HG03025 (cell line): ENCODE results near the gene HDGFL3.
A peak's percentile ranks its signal among the peaks of the same experiment; 100 is the strongest.
"Not testable (repeated sequence)": the region's sequence is repeated elsewhere in the genome, so short reads cannot be mapped to it uniquely, and the experiment has no call there.

ENCODE experiments used
- ATAC-seq: cut with Tn5 transposase; IDR thresholded peaks from one replicate; pipeline ENCODE4 v1.9.1; 2021; ENCODE audit warnings: mild to moderate bottlenecking, moderate library complexity; ENCODE audit not compliant: unreplicated experiment, low FRiP score

Gene HDGFL3

DNA sequence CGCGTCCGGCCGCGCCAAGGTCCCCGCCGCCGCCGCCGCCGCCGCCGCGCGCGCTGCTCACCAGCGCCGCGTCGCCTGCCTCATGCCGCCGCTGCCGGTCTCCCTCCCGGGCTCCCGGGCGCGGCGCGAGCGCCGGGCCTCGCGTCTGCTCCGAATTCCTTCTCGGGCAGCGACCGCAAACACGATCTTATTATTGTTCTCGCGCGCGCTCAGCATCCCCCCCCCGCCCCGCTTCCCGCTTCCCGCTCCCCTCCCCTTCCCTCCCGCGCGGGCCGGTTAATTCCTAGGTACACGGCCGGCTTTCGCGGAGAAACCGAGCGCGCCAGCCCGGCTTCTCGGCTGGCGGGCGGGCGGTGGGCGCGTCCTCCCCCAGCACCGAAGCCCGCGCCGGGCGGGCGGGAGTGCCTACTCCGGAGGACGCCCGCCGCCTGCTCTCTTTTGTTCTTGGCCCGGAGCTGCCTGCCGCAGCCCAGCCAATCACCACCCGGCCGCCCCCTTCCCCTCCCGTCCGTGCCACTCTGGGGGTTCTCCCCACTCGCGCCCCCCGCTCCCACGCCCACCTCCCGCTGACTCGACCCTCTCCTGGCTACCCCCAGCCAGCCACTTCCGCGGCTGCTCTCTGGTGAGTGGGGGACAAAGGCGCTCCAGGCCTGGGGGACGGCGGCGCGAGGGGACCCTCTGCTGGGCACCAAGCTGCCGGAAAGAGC is at the start of gene HDGFL3:
Gene HDGFL3 (minus strand): TSS at position 164 of the 707 bp plus-strand sequence. CDS start 409 bp downstream, outside the sequence.
- no peak for ATAC-seq

DNA sequence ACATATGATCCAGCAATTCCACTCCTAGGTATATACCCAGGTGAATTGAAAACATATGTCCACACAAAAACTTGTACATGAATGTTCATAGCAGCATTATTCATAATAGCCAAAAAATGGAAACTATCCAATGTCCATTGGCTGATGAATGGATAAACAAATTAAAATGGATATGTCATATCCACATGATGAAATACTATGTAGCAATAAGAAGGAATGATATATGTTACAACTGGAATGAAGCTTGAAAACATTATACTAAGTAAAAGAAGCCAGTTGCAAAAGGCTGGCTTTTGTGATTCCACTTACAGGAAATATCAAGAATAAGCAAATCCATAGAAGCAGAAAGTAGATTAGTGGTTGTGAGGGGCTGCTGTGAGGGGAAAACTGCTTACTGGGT is 43.2 kb upstream of the HDGFL3 start:
- ATAC-seq, result no peak

DNA sequence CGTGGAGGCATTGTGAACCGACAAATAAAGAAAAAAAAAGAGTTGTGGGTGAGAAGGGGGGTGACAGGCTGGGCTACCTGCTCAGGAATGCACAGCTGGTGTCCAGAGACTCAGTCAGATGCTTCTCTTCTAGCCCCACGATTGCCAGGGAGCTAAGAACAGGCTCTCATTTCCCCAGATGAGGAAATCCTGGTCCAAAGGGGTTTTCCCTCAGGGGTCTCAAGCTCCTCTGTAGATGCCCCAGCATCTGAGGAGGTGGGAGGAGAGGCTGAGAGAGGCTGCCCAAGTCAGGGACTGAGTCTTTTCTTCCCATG is 41.4 kb upstream of the HDGFL3 start:
- ATAC-seq, result no peak

DNA sequence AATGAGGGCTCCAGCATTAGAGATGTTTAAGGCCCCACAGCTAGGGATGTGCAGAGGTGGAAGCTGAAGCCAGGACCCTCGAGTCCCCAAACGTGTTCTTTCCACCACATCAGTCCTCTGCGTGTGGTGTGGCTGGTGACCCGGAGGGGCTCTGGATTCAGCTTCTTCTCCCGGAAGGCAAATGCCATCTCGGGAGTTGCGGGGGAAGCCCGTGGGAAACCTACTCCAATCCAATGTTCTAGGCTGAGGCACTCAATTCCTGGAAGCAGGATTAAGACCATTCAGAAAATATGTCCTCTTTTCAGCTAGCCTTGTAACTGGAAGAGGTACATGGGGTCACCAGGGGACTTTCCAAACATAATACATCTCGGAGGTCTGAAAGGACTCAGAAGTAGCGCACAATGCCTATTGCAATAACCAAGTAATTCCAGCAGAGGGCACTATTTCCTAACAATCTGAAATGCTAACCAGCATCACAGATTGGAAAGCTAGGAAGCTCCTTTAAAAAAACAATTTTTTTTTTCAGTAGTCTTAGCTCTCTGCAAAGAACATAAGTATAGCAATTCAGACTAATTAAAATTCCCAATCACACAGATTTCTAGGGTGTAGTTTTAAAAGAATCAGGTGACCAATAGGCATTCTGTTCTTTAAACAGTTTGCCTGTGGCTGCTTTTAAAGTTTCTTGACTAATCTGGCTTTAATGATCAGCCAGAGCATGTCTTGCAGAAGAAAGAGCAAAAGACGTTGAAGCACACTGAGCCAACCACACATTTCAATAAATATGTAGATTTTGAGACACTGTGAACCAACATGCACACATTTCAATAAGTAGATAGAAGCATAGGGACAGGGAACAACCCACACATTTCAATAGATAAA is 40.8 kb upstream of the HDGFL3 start:
- no peak for ATAC-seq

DNA sequence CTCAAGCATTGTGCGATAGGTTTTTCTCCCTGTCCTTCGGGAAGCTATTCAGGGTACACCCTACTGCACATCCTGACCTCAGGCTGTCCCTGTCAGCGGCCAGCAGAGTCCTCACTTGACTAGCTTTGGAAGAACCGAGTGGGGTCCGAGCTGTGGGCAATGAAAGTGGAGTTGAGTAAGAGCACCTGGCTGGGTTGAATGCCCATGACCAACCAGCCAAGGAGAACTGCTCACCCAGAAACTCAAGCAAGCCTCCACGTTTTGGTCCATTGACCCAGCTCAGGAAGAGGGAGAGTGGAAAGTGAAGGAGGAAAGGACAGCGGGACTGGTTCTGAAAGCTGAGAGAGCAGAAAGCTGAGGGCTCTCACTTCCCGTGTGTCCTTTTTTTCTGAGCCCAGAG is 36.0 kb upstream of the HDGFL3 start:
- ATAC-seq, result no peak

DNA sequence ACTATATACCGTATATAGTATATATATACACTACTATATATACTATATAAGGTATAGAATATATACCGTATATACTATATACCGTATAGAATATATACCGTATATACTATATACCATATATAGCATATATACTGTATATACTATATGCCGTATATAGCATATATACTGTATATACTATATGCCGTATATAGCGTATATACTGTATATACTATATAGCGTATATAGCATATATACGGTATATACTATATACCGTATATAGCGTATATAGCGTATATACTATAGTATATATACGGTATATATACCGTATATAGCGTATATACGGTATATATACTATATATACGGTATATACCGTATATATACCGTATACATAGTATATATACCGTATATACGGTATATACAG is 22.6 kb upstream of the HDGFL3 start:
- no peak for ATAC-seq

DNA sequence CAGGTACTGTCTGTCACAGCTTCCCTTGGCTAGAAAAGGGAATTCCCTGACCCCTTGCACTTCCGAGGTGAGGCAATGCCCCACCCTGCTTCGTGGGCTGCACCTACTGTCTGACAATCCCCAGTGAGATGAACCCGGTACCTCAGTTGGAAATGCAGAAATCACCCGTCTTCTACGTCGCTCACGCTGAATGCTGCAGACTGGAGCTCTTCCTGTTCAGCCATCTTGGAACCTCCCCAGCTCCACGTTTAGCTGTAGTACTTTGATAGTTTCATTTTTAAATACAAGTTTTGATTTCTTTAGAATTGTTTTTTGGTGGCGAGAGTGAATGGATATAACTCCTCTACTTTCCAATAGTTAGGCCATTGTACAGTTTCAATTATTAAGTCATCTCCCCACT is 17.8 kb upstream of the HDGFL3 start:
- ATAC-seq, result no peak

DNA sequence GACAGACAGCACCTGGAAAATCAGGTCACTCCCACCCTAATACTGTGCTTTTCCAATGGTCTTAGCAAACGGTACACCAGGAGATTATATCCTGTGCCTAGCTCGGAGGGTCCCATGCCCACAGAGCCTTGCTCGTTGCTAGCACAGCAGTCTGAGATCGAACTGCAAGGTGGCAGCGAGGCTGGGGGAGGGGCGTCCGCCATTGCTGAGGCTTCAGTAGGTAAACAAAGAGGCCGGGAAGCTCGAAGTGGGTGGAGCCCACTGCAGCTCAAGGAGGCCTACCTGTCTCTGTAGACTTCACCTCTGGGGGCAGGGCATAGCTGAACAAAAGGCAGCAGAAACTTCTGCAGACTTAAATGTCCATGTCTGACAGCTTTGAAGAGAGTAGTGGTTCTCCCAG is 14.2 kb upstream of the HDGFL3 start:
- ATAC-seq, result not testable (repeated sequence)

DNA sequence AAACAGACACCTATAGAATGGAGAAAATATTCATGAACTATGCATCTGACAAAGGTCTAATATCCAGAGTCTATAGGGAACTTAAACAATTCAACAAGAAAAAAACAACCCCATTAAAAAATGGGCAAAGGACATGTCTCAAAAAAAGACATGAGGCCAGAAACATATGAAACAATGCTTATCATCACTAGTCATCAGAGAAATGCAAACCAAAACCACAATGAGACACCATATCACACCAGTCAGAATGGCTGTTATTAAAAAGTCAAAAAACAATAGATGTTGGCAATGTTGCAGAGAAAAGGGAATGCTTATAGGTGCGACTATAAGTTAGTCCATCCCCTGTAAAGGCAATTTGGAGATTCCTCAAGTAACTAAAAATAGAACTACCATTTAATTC is 11.4 kb upstream of the HDGFL3 start:
- no peak for ATAC-seq

DNA sequence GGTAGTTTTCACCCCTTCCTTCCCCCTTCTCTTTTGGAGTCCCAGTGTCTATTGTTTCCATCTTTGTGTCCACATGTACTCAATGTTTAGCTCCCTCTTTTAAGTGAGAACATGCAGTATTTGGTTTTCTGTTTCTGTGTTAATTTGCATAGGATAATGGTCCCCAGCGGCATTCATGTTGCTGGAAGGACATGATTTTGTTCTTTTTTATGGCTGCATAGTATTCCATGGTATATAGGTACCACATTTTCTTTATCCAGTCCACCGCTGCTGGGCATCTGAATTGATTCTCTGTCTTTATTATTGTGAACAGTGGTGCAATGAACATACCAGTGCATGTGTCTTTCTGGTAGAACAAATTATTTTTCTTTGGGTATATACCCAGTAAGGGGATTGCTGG is 7.7 kb upstream of the HDGFL3 start:
- no peak for ATAC-seq

DNA sequence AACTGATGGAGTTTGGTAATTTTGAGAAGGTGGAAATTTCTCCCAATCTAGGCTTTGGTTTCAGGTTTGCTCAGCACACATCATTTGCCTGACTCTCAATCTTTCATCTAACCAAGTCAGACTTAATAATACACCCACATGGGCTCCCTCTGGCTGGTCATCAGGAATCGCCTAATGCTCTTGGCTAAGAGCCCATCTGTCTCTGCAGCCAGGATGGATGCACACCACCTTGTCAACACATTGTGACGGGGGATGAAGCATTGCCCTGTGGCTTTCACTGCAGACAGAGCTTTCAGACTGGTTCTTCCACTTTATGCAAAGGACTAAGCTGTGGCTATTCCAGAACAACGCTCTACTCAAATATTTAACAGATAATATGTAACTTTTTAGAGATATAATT is 3.0 kb upstream of the HDGFL3 start:
- ATAC-seq, result no peak

DNA sequence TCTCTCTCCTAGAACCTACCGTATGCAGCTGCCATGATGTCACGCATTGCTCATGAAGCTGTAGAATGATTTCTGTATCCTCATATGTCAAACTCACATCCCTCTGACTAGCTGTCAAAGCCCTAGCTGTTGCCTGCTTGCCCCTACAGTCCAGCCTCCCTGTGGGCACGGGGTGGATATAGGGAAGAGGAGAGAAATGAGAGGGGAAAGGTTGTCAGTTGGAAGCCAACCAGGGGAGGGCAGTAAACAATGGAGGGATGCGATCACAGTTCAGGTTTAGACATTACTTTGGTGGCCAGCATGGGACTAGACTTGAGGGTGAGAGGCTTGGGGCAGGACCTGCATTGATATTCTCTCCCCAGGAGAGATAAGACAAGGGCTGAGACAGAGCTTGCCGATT is 1.7 kb upstream of the HDGFL3 start:
- ATAC-seq, result no peak

DNA sequence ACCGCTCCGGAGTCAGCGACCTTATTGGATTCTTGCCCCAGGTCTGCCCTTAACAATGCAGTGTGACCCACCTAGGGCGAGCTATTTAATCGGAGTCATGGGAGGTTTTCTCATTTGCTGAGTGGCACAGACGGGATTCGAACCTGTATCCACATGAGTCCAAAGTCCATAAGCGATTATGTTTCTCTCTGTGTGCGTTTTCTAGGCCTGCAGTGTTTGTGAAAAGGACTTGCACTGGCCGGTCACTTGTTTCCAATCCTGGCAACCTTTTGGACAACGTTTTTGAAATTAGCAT is 691 bp upstream of the HDGFL3 start:
- ATAC-seq, result no peak

DNA sequence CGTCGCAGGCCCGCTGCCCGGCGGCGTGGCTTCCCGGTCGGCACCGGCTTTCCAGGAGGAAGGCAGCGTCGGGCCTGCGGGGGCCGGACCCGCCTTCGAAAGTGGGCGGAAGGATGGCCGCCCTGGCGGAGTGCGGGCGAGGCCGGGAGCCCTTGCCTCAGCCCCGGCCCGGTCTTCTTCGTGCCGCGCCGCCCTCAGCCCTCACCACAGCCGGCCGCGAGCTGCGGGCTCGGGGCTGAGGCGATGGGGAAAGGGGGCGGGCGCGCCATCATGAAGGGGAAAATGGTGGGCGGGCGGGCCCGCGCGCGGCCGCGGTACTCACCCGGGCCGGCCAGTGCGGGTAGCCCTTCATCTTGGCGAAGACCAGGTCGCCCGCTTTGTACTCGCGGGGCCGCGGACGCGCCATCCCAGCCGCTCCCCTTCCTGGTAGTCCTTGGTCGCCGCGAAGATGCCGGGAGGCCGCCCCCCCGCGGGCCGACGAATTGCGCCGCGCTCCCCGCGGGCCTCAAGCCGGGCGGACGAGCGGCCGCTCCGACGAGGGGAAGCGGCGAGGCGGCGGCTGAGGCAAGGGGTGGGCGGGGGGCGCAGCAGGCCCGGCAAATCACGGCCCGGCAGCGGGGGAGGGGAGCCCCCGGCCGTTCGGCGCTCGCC is 489 bp downstream of the HDGFL3 start:
- ATAC-seq, result no peak

DNA sequence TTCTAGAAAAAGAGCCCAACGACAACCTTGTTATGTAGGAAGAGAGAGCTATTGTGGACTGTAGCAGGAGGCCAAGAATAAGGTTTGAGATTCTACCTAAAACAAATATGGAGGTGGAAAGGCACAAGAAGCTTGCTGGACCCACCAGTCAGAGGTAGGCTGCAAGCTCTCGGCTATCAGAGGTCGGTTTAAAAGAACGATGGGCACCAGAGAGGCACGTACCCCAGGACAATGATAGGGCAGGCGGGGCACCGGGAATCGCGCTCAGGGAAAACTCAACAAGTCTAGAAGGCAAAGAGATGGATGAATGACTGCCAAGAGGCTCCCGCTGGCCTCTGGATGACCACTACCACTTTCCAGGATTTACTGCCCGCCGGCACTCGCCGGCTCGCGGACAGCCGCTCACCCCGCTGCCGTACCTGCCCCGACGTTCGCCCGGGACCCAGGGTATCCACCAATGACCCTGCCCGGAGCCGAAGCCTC is 1.1 kb downstream of the HDGFL3 start:
- no peak for ATAC-seq

DNA sequence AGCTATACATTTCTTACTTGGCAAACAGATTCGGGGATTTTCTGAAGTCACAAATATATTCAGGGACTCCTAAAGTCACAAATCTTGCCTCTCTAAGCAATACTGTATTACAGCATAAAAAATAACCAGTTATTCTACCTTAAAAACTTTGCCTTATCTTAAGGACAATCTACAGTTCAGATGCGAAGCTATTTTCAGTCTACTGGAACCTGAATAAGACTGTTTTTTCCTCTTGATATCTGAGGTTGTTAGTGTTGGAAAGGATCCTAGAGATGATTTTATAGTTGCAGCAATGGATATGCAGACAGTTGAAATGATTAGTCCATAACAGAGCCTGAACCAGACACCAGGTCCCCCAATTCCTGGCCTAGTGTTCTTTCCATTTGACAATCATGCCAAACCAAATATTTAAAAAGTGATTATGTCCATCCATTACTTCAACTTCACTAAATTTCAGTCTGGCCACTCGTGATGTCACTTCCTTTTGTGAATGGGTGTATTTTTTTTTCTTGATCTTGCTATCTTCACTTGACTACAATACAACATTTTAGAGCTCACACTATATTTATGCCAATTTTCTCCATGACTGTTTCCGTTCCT is 1.8 kb downstream of the HDGFL3 start:
- no peak for ATAC-seq

DNA sequence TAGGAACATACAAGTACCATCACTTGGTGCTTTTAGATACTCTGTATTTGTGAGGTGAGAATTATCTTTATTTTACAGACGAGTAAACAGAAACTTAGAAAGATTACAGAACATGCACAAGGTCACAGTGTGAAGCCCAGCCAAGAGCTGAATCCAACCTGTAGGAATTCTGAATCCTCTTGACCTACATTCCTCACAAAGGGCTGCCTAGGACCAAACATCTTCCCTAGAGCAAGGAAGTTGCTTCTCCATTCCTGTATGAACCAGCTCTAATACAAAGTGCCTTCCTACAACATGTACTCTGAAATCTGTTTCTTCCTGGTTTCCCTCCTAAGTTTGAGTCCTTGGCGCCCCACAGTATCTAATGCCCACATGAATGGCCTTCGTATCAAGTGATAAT is 2.9 kb downstream of the HDGFL3 start:
- ATAC-seq, result no peak

DNA sequence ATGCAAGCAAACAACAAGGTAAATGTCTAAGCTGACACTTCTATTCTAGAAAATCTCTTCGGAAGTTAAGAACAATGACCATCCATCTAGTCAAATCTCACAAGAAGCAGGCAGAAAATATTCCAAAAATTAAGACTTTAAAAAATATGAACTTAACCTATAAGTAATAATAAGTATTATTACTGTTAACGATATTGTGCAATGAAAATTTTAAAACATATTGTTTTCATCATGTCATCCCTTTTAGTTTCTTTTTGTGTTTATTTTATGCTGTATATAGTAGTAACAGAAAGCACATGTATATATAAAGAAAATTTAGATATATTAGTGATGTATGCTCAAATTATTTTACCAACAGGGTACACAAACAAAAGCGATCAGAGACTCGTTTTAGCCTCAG is 4.1 kb downstream of the HDGFL3 start:
- ATAC-seq, result no peak

DNA sequence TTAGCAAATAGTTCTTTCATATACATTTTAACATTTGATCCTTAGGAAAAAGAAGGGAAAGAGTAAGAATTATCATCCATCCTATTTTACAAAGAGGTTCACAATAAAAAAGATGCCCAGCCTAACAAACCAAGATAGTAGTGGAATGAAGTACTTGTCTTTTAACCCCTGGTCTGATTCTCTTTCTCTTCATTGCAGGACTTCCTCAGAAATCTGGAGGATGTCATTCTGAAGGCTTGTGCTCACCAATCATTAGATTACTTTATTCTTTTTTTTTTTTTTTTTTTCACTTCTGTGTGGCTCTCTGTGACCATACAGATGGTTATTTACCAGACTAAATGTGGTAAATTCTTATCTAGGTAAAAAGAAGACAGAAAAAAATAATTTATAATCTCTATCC is 7.0 kb downstream of the HDGFL3 start:
- ATAC-seq, result no peak

DNA sequence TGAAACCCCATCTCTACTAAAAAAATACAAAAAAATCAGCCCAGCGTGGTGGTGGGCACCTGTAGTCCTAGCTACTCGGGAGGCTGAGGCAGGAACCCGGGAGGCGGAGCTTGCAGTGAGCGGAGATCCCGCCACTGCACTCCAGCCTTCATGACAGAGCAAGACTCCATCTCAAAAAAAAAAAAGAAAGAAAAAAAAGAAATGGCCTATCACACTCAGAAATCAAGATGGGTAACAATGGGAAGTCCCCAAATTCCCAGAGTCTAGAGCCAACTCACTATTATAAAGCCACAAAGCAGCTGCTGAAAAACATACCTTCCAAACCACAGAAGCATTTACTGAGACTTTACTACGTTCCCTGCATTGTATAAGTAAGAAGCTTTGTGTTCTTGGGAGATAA is 7.5 kb downstream of the HDGFL3 start:
- ATAC-seq, result no peak

DNA sequence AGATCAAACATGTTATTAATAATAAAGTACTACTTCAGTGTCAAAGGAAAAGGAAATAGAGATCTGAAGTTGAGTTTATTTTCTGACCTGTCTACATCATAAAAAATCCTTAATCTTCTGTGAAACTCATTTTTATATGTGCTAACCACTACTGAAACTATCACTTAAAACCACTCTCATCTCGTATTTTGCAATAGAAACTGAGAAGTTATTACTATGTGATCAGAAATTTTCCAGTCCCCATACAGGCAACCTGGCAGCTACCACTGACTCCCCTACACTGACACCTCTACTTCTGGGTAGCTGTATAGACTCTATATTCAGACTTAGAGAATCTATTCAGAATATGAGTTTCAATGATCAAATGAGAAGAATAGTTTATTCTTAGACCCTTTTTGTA is 8.3 kb downstream of the HDGFL3 start:
- ATAC-seq, result peak; percentile 84
